HG03342 (cell line): ENCODE data around the gene PHF21A.
A peak's percentile ranks its signal among the peaks of the same experiment; 100 is the strongest.

Experiments used
- ATAC-seq: cut with Tn5 transposase; IDR thresholded peaks from one replicate; pipeline ENCODE4 v1.9.1; 2021; ENCODE audit warnings: mild to moderate bottlenecking, moderate library complexity; ENCODE audit not compliant: unreplicated experiment

PHF21A gene

DNA sequence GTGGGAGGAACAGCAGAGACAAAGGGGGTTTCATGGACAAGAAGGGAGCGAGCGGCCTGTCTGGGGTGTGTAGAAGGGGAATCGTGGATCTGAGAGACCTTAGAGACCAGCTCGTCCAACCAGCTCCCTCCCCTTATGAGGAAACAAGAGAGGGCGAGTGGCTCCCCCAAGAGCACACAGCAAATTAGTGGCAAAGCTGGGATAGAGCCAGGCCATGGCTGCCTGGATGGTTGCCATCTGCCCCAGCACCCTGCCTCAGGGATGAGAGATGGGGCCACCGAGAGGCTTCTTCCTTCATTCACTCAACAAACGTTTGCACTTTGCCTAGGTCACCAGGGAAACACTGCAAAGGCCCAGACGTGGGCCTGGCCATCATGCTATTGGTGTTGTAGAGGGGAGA, 231.7 kb downstream of the PHF21A start:
- no peak for ATAC-seq

DNA sequence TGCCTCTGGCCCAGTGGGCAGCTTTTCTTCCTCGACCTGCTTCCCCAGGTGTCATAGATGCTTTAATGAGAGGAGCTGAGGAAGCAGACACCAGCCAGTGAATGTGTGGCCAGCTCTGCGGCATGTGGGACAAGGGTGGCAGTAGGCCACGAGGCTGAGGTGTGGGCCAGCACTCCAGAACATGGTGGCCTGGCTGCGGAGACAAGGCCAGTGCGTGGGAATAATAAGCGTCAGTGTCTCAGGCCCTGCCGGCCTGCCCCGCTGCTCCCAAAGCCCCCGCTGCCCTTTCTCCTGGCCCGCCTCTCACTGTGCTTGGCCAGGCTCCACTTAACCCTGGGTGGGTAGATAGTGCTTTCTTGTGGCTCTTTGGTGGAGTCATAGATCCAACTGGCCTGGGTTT, 233.7 kb downstream of the PHF21A start:
- ATAC-seq = no peak

DNA sequence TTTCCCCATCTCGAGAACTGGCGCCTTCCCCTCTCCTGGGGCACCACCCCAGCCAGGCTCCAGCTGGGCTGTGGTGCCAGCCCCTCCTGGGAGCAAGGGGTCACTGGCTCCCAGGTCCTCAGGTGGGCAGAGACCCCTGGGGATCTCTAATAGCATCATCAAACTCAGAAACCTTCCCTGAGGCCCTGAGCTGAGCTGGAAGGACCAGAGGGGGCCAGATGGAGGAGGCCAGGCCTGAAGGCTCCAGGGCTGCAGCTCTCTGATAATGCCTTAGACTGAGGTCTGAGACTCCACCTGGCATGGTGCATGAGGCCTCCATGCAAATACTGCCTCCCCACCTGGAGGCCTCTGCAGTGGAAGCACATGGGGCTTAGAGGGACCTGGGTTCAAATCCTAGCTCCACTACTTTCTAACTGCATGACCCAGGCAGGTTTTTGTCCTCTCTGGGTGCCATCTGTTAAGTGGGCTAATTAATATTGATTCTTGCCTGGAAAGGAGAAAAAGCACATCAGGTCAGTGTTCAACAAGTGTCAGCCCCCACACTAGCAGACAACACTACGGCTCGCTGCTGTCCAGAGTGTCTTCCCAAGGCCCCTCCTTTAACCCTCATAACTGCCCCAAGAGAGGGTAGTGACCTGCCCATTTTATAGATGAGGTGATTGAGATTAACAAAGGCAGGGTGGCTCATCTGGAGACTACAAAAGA, 234.3 kb downstream of the PHF21A start:
- ATAC-seq = no peak

- ATAC-seq = no peak
These were observed 235.1 kb downstream of the PHF21A start for GRCh38 chr11:45885921-45886721.

DNA sequence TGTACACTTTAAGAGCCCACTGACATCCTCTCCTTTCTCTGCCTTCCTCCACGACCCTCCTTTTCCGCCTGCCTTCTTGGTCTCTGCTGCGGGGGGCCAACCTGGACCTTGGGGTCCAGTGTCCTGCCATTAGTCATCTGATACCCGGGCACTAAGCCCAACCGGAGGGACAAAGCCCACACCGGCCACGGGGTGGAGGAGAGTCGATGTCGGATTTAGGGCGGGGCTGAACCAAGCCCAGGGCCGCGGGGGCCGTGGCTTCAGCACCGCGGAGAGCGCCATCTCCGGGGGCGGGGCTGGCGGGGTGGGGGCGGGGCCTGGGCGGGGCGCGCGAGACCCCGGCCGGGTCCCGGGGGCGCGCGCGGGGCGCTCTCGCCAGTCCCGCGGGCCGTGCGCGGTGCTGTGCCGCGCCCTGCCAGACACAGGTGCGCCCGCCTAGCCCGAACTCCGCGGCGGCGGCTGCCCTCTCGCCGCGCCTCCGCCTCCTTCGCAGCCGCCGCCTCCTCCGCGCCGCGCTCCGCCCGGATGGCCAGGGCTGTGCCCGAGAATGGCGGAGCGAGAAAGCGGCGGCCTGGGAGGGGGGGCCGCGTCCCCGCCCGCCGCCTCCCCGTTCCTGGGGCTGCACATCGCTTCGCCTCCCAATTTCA, 235.9 kb downstream of the PHF21A start, which contains the start of gene MAPK8IP1:
Gene MAPK8IP1 (plus strand): TSS at position 378 of the 647 bp plus-strand sequence. CDS start 170 bp downstream, at position 548.
- ATAC-seq = peak; percentile 61

DNA sequence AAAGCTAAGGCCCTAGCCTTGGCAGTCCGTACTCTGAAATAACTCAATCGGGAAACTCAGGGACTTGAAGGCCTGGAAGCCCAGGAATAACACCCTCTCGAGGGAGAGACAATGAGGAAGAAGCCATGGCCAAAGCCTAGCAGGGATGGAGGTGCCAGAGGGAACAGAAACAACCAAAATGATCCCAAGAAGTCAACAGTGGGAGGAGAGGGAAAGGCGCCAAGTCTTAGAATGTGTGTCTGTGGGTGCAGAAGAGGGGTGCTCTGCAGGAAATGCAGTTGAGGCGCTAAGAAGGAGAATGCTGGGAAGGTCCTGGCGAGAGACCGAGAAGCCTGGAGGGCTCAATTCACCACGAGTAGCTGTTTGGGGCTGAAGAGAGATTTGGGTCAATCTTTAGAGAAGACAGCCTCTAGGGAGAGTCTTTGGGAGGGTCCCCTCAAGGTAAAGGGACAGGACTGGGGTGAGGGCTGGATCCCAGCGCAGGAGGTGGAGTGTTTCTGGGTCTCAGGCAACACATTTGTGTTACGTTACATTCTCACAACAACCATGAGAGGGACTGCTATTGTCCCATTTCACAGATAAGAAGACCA, 236.6 kb downstream of the PHF21A start:
- no peak for ATAC-seq
